H9 (cell line): ENCODE measurements around the gene DHCR7. TPM values are rescaled to one million over a fixed set of nuclear protein-coding genes. Genes with fewer than 3 reads are reported as not detected.
A peak's percentile ranks its signal among the peaks of the same experiment; 100 is the strongest.

Source experiments
- DNase-seq: peaks from one replicate; pipeline ENCODE4 v3.0.0-alpha.2; 2017
- H2AFZ ChIP-seq: one replicate; pipeline ENCODE4 v1.6.1; 2013; ENCODE audit warnings: mild to moderate bottlenecking, low read length, control low read depth, moderate library complexity
- H2AK5ac ChIP-seq: 2 replicates; pipeline ENCODE4 v1.6.1; 2013; ENCODE audit warnings: low read length, control low read depth, mixed read lengths; ENCODE audit not compliant: insufficient read length
- H2BK120ac ChIP-seq: one replicate; pipeline ENCODE4 v1.6.1; 2013; ENCODE audit warnings: low read depth, mild to moderate bottlenecking, low read length, control low read depth, inconsistent platforms; ENCODE audit not compliant: poor library complexity, severe bottlenecking
- H2BK12ac ChIP-seq: 2 replicates; pipeline ENCODE4 v1.6.1; 2013; ENCODE audit warnings: low read length, control low read depth, mixed read lengths, low read depth; ENCODE audit not compliant: insufficient read length
- H2BK15ac ChIP-seq: 2 replicates; pipeline ENCODE4 v1.6.1; 2013; ENCODE audit warnings: low read depth, low read length, control low read depth
- H2BK20ac ChIP-seq: one replicate; pipeline ENCODE4 v1.6.1; 2013; ENCODE audit warnings: low read depth, mild to moderate bottlenecking, low read length, control low read depth, inconsistent platforms; ENCODE audit not compliant: poor library complexity, severe bottlenecking
- H2BK5ac ChIP-seq: 2 replicates; pipeline ENCODE4 v1.6.1; 2013; ENCODE audit warnings: low read length, control low read depth, mixed read lengths; ENCODE audit not compliant: insufficient read length
- H3K14ac ChIP-seq: 2 replicates; pipeline ENCODE4 v1.6.1; 2013; ENCODE audit warnings: low read length, control low read depth; ENCODE audit not compliant: insufficient read depth
- H3K18ac ChIP-seq: 2 replicates; pipeline ENCODE4 v1.6.1; 2013; ENCODE audit warnings: low read depth, mild to moderate bottlenecking, mixed read lengths, low read length, control low read depth; ENCODE audit not compliant: insufficient read length
- H3K23ac ChIP-seq: 2 replicates; pipeline ENCODE4 v1.6.1; 2013; ENCODE audit warnings: low read length, control low read depth, mixed read lengths, low read depth; ENCODE audit not compliant: insufficient read length
- H3K23me2 ChIP-seq: 2 replicates; pipeline ENCODE4 v1.6.1; 2013; ENCODE audit warnings: low read depth, mild to moderate bottlenecking, mixed read lengths, low read length, control low read depth; ENCODE audit not compliant: insufficient read length, poor library complexity, severe bottlenecking
- H3K27ac ChIP-seq: 2 replicates; pipeline ENCODE4 v1.5.1; 2013; ENCODE audit warnings: low read length, control low read depth, mixed read lengths, low read depth; ENCODE audit not compliant: insufficient read length
- H3K27me3 ChIP-seq: 2 replicates; pipeline ENCODE4 v1.6.1; 2013; ENCODE audit warnings: low read length, control low read depth, inconsistent platforms; ENCODE audit not compliant: insufficient read depth
- H3K4ac ChIP-seq: 2 replicates; pipeline ENCODE4 v1.6.1; 2013; ENCODE audit warnings: low read depth, mild to moderate bottlenecking, control low read depth, inconsistent platforms, low read length, moderate library complexity
- H3K4me1 ChIP-seq: 2 replicates; pipeline ENCODE4 v1.6.1; 2013; ENCODE audit warnings: low read length, control low read depth, inconsistent platforms; ENCODE audit not compliant: insufficient read depth
- H3K4me2 ChIP-seq: 2 replicates; pipeline ENCODE4 v1.6.1; 2013; ENCODE audit warnings: low read length, control low read depth, mixed read lengths; ENCODE audit not compliant: insufficient read length, insufficient read depth
- H3K56ac ChIP-seq: 2 replicates; pipeline ENCODE4 v1.6.1; 2013; ENCODE audit warnings: low read depth, mild to moderate bottlenecking, mixed read lengths, low read length, control low read depth; ENCODE audit not compliant: insufficient read length
- H3K79me1 ChIP-seq: 2 replicates; pipeline ENCODE4 v1.6.1; 2013; ENCODE audit warnings: low read depth, mild to moderate bottlenecking, moderate library complexity, low read length, control low read depth, inconsistent platforms; ENCODE audit not compliant: insufficient read depth, poor library complexity, severe bottlenecking
- H3K79me2 ChIP-seq: 2 replicates; pipeline ENCODE4 v1.6.1; 2013; ENCODE audit warnings: low read length, control low read depth, inconsistent platforms; ENCODE audit not compliant: insufficient read depth
- H3K9ac ChIP-seq: 2 replicates; pipeline ENCODE4 v1.6.1; 2013; ENCODE audit warnings: low read length, control low read depth, mixed read lengths; ENCODE audit not compliant: insufficient read length; ENCODE audit errors: extremely low read depth
- H3K9me3 ChIP-seq: one replicate; pipeline ENCODE4 v1.6.1; 2013; ENCODE audit warnings: low read depth, low read length, inconsistent platforms; ENCODE audit not compliant: control insufficient read depth
- H3T11ph ChIP-seq: one replicate; pipeline ENCODE4 v1.6.1; 2013; ENCODE audit warnings: mild to moderate bottlenecking, low read length, control low read depth, inconsistent platforms
- H4K20me1 ChIP-seq: one replicate; pipeline ENCODE4 v1.6.1; 2013; ENCODE audit not compliant: control insufficient read depth, insufficient read length, insufficient read depth
- H4K5ac ChIP-seq: 2 replicates; pipeline ENCODE4 v1.6.1; 2013; ENCODE audit warnings: low read depth, mild to moderate bottlenecking, mixed read lengths, low read length, control low read depth; ENCODE audit not compliant: insufficient read length
- H4K8ac ChIP-seq: replicated peaks from 2 replicates; pipeline ENCODE4 v1.6.1; 2013; ENCODE audit warnings: low read length, control low read depth, mixed read lengths, low read depth; ENCODE audit not compliant: insufficient read length
- H4K91ac ChIP-seq: 2 replicates; pipeline ENCODE4 v1.6.1; 2013; ENCODE audit warnings: low read depth, mild to moderate bottlenecking, moderate library complexity, mixed read lengths, low read length, control low read depth; ENCODE audit not compliant: insufficient read length
- H3K27ac Mint-ChIP-seq, 3 experiments: 2 replicates in 2 of 3; 3 replicates in 1 of 3; pipeline ENCODE4 v1.8.0; 2020 to 2021; ENCODE audit warnings: mixed read lengths in 3 of 3, mild to moderate bottlenecking in 1 of 3, moderate library complexity in 1 of 3
- H3K27me3 Mint-ChIP-seq: 2 replicates; pipeline ENCODE4 v1.8.0; 2021; ENCODE audit warnings: low read depth, mild to moderate bottlenecking, moderate library complexity, mixed read lengths
- H3K36me3 Mint-ChIP-seq, 3 experiments: 2 replicates in 2 of 3; 3 replicates in 1 of 3; pipeline ENCODE4 v1.8.0; 2020 to 2021; ENCODE audit warnings: low read depth in 3 of 3, mixed read lengths in 3 of 3; ENCODE audit not compliant: insufficient read depth in 1 of 3
- H3K4me1 Mint-ChIP-seq, 2 experiments: 2 replicates each; pipeline ENCODE4 v1.8.0; 2020; ENCODE audit warnings: mixed read lengths in 2 of 2
- H3K4me3 Mint-ChIP-seq, 2 experiments: 2 replicates in 1 of 2; 3 replicates in 1 of 2; pipeline ENCODE4 v1.8.0; 2020 to 2021; ENCODE audit warnings: mild to moderate bottlenecking in 2 of 2, mixed read lengths in 2 of 2, moderate library complexity in 1 of 2
- H3K9me3 Mint-ChIP-seq, 2 experiments: 2 replicates in 1 of 2; 3 replicates in 1 of 2; pipeline ENCODE4 v1.8.0; 2020; ENCODE audit warnings: mild to moderate bottlenecking in 2 of 2, mixed read lengths in 2 of 2, moderate library complexity in 1 of 2
- WGBS: extraction: QIAGEN DNeasy Blood & Tissue Kit; methylation state at CpG from one replicate; pipeline ENCODE4 v1.1.7; 2013; ENCODE audit warnings: missing lambda C conversion rate, low lambda C conversion rate, mixed read lengths; ENCODE audit not compliant: insufficient read length; ENCODE audit errors: extremely low coverage; 5-methylcytosine and 5-hydroxymethylcytosine counted together
- total RNA-seq: library from RNA; stranded (reverse); gene quantifications from 2 replicates; pipeline ENCODE4 v1.2.1, GENCODE V29; 2021
- TF ChIP-seq, protein P1 (sequence below): fragments of 200-600 bp; sonication (generic); conservative IDR thresholded peaks from 3 replicates; pipeline ENCODE4 v1.8.0; 2021; ENCODE audit warnings: antibody characterized with exemption, mild to moderate bottlenecking

Gene DHCR7
- total RNA-seq, 1 experiment from 2014 or later = 124 TPM

DNA sequence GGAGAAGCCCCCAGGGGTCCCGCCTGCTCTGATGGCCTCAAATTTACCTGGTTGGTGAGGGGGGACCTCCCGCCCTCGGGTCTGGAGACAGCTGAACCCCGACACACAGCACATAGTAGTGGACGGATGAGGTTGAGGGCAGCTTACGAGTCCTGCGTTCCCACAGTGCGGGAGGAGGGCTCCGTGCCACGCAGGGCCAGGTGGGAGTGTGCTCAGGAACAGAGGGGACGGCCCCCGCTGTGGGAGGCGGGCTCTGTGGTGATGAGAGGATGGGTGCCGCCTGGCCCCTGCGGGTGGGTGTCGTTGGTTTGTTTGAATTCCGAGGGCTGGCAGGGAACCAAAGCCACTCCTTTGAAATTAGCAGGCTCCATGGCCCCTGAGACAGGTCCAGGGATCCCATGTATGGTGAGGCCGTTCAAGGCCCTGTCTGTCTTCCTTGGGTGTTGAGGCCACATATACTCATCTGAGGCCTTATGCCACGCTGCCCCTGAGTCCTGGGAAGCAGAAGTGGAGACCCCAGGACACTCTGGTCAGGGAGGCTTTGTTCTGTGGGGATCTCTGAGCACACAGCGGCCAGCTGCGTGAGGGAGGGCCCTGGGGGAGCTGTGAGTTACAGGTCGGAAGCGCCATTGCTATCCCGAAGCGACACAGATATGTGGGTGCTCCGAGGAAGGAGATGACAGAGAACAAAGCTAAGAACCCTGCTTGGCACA is 26.7 kb upstream of the DHCR7 start:
- Histone ChIP-seq H2BK15ac (no peak overlapping the region), H4K8ac (no peak overlapping the region), H3K9ac (no peak overlapping the region), H2BK120ac (no peak overlapping the region), H3K4me1 (no peaks in the 10 kb centered on the region), H3K4ac (no peak overlapping the region), H2AK5ac (no peak overlapping the region), H3K14ac (no peak overlapping the region), H3K18ac (no peak overlapping the region), H3K23ac (no peak overlapping the region), H3K4me2 (no peak overlapping the region), H3K23me2 (no peaks in the 10 kb centered on the region), H2BK20ac (no peak overlapping the region), H3T11ph (no peak overlapping the region), H4K20me1 (no peaks in the 10 kb centered on the region), H3K27ac (no peak overlapping the region), H4K91ac (no peak overlapping the region), H2BK5ac (no peak overlapping the region), H3K56ac (no peak overlapping the region), H3K9me3 (no peaks in the 10 kb centered on the region), H3K27me3 (no peaks in the 10 kb centered on the region), H4K5ac (no peak overlapping the region), H2AFZ (no peak overlapping the region), H2BK12ac (no peak overlapping the region), H3K79me2 (no peaks in the 10 kb centered on the region), H3K79me1 (no peaks in the 10 kb centered on the region)
- Mint-ChIP-seq H3K36me3 (peaks cover 14 to 64% (median 36%) of the 10 kb centered on the region in 3 experiments; a peak in 6 of 7 replicates), H3K4me1 (peaks cover 9 to 14% of the 10 kb centered on the region in 2 experiments), H3K4me3 (no peak overlapping the region), H3K27me3 (no peaks in the 10 kb centered on the region; the same call in 1 of the 2 replicates), H3K9me3 (no peaks in the 10 kb centered on the region), H3K27ac (peak overlapping the region in 2 of 3 experiments; percentile 25 to 75; a peak in 3 of 7 replicates)
- DNase-seq = no peak
- no CpG with 5 or more reads among the region's 26 CpGs for WGBS
- TF ChIP-seq, protein P1, sequence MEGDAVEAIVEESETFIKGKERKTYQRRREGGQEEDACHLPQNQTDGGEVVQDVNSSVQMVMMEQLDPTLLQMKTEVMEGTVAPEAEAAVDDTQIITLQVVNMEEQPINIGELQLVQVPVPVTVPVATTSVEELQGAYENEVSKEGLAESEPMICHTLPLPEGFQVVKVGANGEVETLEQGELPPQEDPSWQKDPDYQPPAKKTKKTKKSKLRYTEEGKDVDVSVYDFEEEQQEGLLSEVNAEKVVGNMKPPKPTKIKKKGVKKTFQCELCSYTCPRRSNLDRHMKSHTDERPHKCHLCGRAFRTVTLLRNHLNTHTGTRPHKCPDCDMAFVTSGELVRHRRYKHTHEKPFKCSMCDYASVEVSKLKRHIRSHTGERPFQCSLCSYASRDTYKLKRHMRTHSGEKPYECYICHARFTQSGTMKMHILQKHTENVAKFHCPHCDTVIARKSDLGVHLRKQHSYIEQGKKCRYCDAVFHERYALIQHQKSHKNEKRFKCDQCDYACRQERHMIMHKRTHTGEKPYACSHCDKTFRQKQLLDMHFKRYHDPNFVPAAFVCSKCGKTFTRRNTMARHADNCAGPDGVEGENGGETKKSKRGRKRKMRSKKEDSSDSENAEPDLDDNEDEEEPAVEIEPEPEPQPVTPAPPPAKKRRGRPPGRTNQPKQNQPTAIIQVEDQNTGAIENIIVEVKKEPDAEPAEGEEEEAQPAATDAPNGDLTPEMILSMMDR = no peak
